Endodermal cell (in vitro differentiated cells): ENCODE results near the gene MCTP1. TPM values are rescaled to one million over a fixed set of nuclear protein-coding genes. Genes with fewer than 3 reads are reported as not detected.

Experiments
- DNase-seq: peaks from one replicate; pipeline ENCODE4 v3.0.0-alpha.2; 2017
- H3K27ac ChIP-seq: 2 replicates; pipeline ENCODE4 v1.5.1; 2013; ENCODE audit warnings: mild to moderate bottlenecking, low read depth, low read length, moderate library complexity
- H3K27me3 ChIP-seq: 2 replicates; pipeline ENCODE4 v1.6.1; 2013; ENCODE audit warnings: mild to moderate bottlenecking, low read length, moderate library complexity; ENCODE audit not compliant: insufficient read depth, control insufficient read depth, poor library complexity, severe bottlenecking
- H3K36me3 ChIP-seq: 2 replicates; pipeline ENCODE4 v1.7.0; 2013; ENCODE audit warnings: mild to moderate bottlenecking, low read length, moderate library complexity; ENCODE audit not compliant: control insufficient read depth, insufficient read depth
- H3K4me1 ChIP-seq: one replicate; pipeline ENCODE4 v1.7.0; 2013; ENCODE audit warnings: low read length; ENCODE audit not compliant: control insufficient read depth, insufficient read depth
- H3K4me3 ChIP-seq: 2 replicates; pipeline ENCODE4 v1.5.1; 2013; ENCODE audit warnings: mild to moderate bottlenecking, low read length, moderate library complexity
- H3K9ac ChIP-seq: 2 replicates; pipeline ENCODE4 v1.6.1; 2013; ENCODE audit warnings: mild to moderate bottlenecking, low read length, moderate library complexity; ENCODE audit not compliant: poor library complexity, severe bottlenecking; ENCODE audit errors: extremely low read depth
- H3K9me3 ChIP-seq: 2 replicates; pipeline ENCODE4 v1.6.1; 2013; ENCODE audit warnings: mild to moderate bottlenecking, low read length, moderate library complexity; ENCODE audit not compliant: control insufficient read depth
- H3K27ac Mint-ChIP-seq: 2 replicates; pipeline ENCODE4 v1.8.0; 2020; ENCODE audit warnings: mixed read lengths
- H3K27me3 Mint-ChIP-seq: 2 replicates; pipeline ENCODE4 v1.8.0; 2021; ENCODE audit warnings: mild to moderate bottlenecking, mixed read lengths; ENCODE audit not compliant: insufficient read depth
- H3K36me3 Mint-ChIP-seq: 2 replicates; pipeline ENCODE4 v1.8.0; 2020; ENCODE audit warnings: low read depth, mixed read lengths
- H3K4me1 Mint-ChIP-seq: 2 replicates; pipeline ENCODE4 v1.8.0; 2020; ENCODE audit warnings: mixed read lengths
- H3K4me3 Mint-ChIP-seq: 2 replicates; pipeline ENCODE4 v1.8.0; 2020; ENCODE audit warnings: mild to moderate bottlenecking, moderate library complexity, mixed read lengths
- H3K9me3 Mint-ChIP-seq: 2 replicates; pipeline ENCODE4 v1.8.0; 2020; ENCODE audit warnings: mild to moderate bottlenecking, mixed read lengths
- WGBS, 2 experiments: methylation state at CpG; one replicate each; pipeline versions ENCODE4 v1.1.5 to v1.1.7; 2013; ENCODE audit warnings: missing lambda C conversion rate in 2 of 2, mixed read lengths in 1 of 2; ENCODE audit not compliant: insufficient coverage in 1 of 2, insufficient read length in 1 of 2; 5-methylcytosine and 5-hydroxymethylcytosine counted together
- total RNA-seq, 2 donors: library from RNA; stranded (reverse); fragmentation: NEBNext Ultra II Directional in 1 of 2; extraction: Animal tissue kit (Norgen Biotek cat#: 25700) in 1 of 2; gene quantifications; 2 replicates in 1 of 2; 3 replicates in 1 of 2; pipeline ENCODE4 v1.2.1, GENCODE V29; 2021
- TF ChIP-seq, protein P1 (sequence below): fragments of 200-600 bp; sonication (generic); conservative IDR thresholded peaks from 2 replicates; pipeline ENCODE4 v1.5.0; 2021; ENCODE audit warnings: antibody characterized with exemption, mild to moderate bottlenecking

MCTP1 gene
- total RNA-seq, 2 donors from 2014 or later: 0.71 to 3.7 TPM

DNA sequence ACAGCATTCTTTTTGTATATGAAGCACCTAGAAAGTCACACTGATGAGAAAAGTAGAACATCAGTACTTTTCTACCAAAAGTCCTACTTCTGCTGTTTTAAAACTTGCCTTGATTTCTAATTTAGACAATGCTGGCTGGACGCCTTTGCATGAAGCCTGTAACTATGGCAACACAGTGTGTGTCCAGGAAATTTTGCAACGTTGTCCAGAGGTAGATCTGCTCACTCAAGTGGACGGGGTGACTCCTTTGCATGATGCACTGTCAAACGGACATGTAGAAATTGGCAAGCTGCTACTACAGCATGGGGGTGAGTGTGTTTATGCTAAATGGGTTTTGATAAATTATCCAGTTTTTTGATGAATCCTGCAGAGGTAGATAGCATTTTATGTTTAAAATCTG, 592.9 kb downstream of the MCTP1 start:
- Mint-ChIP-seq H3K27ac (no peak overlapping the region), H3K4me3 (no peak overlapping the region), H3K36me3 (peaks cover 16% of the 10 kb centered on the region), H3K27me3 (no peaks in the 10 kb centered on the region), H3K4me1 (peaks cover 16% of the 10 kb centered on the region), H3K9me3 (no peaks in the 10 kb centered on the region)
- Histone ChIP-seq H3K9me3 (no peaks in the 10 kb centered on the region), H3K4me1 (peaks cover 3% of the 10 kb centered on the region), H3K27me3 (no peaks in the 10 kb centered on the region), H3K9ac (no peak overlapping the region), H3K4me3 (no peak overlapping the region), H3K27ac (no peak overlapping the region), H3K36me3 (peaks cover 63% of the 10 kb centered on the region)
- WGBS, 2 experiments: 74 to 83% methylated on average over 3 to 4 of the region's 4 CpGs
- no peak for DNase-seq
- TF ChIP-seq, protein P1, sequence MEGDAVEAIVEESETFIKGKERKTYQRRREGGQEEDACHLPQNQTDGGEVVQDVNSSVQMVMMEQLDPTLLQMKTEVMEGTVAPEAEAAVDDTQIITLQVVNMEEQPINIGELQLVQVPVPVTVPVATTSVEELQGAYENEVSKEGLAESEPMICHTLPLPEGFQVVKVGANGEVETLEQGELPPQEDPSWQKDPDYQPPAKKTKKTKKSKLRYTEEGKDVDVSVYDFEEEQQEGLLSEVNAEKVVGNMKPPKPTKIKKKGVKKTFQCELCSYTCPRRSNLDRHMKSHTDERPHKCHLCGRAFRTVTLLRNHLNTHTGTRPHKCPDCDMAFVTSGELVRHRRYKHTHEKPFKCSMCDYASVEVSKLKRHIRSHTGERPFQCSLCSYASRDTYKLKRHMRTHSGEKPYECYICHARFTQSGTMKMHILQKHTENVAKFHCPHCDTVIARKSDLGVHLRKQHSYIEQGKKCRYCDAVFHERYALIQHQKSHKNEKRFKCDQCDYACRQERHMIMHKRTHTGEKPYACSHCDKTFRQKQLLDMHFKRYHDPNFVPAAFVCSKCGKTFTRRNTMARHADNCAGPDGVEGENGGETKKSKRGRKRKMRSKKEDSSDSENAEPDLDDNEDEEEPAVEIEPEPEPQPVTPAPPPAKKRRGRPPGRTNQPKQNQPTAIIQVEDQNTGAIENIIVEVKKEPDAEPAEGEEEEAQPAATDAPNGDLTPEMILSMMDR: no peak

DNA sequence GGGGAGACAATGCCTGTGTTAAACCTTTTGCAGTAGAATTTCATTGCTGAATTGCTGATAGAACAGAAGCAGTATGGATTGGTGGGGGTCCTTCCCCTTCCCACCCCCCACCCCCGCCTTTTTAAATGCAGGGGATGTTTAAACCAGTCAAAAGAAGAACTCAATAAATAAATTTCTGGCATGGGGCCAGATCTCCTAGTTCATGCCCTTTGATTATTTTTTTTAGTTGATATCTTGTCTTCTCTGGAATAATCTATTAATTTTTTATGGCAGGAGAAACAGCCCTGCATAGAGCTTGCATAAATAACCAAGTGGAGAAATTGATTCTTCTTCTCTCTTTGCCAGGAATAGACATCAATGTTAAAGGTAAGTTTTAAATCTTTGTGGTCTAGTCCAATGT, 593.6 kb downstream of the MCTP1 start:
- TF ChIP-seq, protein P1: no peak
- no peaks in the 10 kb centered on the region for H3K27me3 Mint-ChIP-seq

DNA sequence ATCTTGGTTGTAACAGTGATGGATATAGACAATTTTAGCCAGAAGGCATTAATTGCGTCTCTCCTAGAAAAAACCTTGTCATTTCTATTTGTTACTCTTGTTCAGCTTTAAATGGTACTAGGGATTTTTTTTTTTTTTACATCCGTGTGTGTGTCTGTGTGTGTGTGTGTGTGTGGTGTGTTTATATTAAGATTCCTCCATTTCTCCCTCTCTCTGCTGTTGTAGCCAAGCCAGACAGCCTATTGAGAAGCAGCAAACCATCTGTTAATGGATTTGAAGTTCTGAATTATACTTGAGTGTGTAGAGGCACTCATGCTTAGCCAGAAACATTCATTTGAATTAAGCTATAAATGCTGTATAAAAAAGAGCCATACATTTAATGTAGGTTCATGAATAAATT, 594.1 kb downstream of the MCTP1 start:
- Histone ChIP-seq H3K9ac (no peak overlapping the region), H3K36me3 (peaks cover 61% of the 10 kb centered on the region), H3K9me3 (no peaks in the 10 kb centered on the region), H3K27me3 (no peaks in the 10 kb centered on the region), H3K4me3 (no peak overlapping the region), H3K27ac (peak overlapping the region; percentile 49), H3K4me1 (no peaks in the 10 kb centered on the region)
- DNase-seq: no peak
- Mint-ChIP-seq H3K27me3 (no peaks in the 10 kb centered on the region), H3K36me3 (peaks cover 23% of the 10 kb centered on the region), H3K27ac (no peak overlapping the region), H3K4me1 (peaks cover 12% of the 10 kb centered on the region), H3K4me3 (no peak overlapping the region), H3K9me3 (no peaks in the 10 kb centered on the region)
- TF ChIP-seq, protein P1: no peak
- WGBS, 2 experiments: 90% methylated on average over 2 of the region's 2 CpGs; no CpG with 5 or more reads in 1 of the 2 experiments

More for the DNA sequence above, 593.6 kb downstream of the MCTP1 start:
- no peaks in the 10 kb centered on the region for H3K9me3 ChIP-seq
- no peak overlapping the region for H3K4me3 ChIP-seq
- no peak for DNase-seq
- WGBS, 2 experiments: no CpG with 5 or more reads among the region's 1 CpG
- no peaks in the 10 kb centered on the region for H3K27me3 ChIP-seq
- H3K4me1 ChIP-seq: no peaks in the 10 kb centered on the region
- Mint-ChIP-seq H3K27ac (no peak overlapping the region), H3K9me3 (no peaks in the 10 kb centered on the region), H3K4me1 (peaks cover 12% of the 10 kb centered on the region), H3K4me3 (no peak overlapping the region), H3K36me3 (peaks cover 20% of the 10 kb centered on the region)
- no peak overlapping the region for H3K9ac ChIP-seq
- peak overlapping the region; percentile 49 for H3K27ac ChIP-seq
- peaks cover 62% of the 10 kb centered on the region for H3K36me3 ChIP-seq
